GM10847 (cell line): ENCODE results near the gene MLN.

Experiments used
- POLR2A ChIP-seq: IDR thresholded peaks from 2 replicates; pipeline ENCODE4 v1.6.1; 2011; ENCODE audit not compliant: insufficient read length; ENCODE audit errors: extremely low read depth

The MLN gene

GRCh38 chr6:33761922-33762629 lies 41.7 kb downstream of the MLN start:
- no peak for TF ChIP-seq POLR2A

- no peak for TF ChIP-seq POLR2A
Measured at GRCh38 chr6:33761581-33761921, 42.3 kb downstream of the MLN start.

- no peak for TF ChIP-seq POLR2A
Measured at GRCh38 chr6:33759887-33760629, 43.7 kb downstream of the MLN start.

GRCh38 chr6:33758815-33759216 lies 45.0 kb downstream of the MLN start:
- no peak for TF ChIP-seq POLR2A

GRCh38 chr6:33757906-33758305 lies 45.9 kb downstream of the MLN start:
- no peak for TF ChIP-seq POLR2A

- no peak for TF ChIP-seq POLR2A
Measured at GRCh38 chr6:33757113-33757512, 46.7 kb downstream of the MLN start.

- TF ChIP-seq POLR2A, result no peak
Measured at GRCh38 chr6:33756211-33756954, 47.4 kb downstream of the MLN start.

- no peak for TF ChIP-seq POLR2A
Measured at GRCh38 chr6:33755070-33755869, 48.5 kb downstream of the MLN start.

GRCh38 chr6:33754222-33754621 lies 49.6 kb downstream of the MLN start:
- TF ChIP-seq POLR2A, result no peak

- no peak for TF ChIP-seq POLR2A
Measured at GRCh38 chr6:33752646-33753015, 51.2 kb downstream of the MLN start.

GRCh38 chr6:33751771-33752645 lies 51.8 kb downstream of the MLN start:
- TF ChIP-seq POLR2A, result no peak

GRCh38 chr6:33750244-33750991 lies 53.4 kb downstream of the MLN start:
- no peak for TF ChIP-seq POLR2A

- no peak for TF ChIP-seq POLR2A
Measured at GRCh38 chr6:33749401-33749800, 54.4 kb downstream of the MLN start.

- TF ChIP-seq POLR2A, result no peak
Measured at GRCh38 chr6:33748841-33749240, 55.0 kb downstream of the MLN start.

- TF ChIP-seq POLR2A, result no peak
Measured at GRCh38 chr6:33747823-33748222, 56.0 kb downstream of the MLN start.
